ENCODE results near the gene FARSB. TPM values are rescaled to one million over a fixed set of nuclear protein-coding genes. Genes with fewer than 3 reads are reported as not detected.

The FARSB gene
- polyA plus RNA-seq, 4 donors, result 9.2 to 31.9 (median 15.9) TPM

DNA sequence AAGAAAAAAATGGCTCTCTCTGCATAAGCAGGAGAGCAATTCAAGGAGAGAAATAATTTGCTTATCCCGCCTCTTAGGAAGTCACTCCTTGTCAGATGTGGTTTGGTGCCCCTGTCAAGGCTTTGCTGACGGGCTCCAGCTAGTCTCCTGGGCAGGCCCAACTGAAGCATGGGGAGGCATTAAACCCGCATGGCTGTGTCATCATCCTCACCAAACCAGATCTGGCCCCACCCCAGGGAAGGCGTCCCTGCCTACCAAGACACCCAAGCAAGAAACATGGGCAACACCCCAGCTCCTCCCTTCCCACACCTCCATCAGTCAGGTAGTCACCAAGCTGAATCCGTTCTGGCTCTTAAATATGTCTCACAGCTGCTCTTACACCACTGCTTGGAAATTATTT lies 123.6 kb downstream of the FARSB start:
- peaks cover 0 to 5% (median 2%) of the 10 kb centered on the region in 3 donors for H3K36me3 ChIP-seq (ENCODE audit: control insufficient read depth in 3 of 3, insufficient read depth in 2 of 3, low read depth in 1 of 3, low read length in 3 of 3)
- DNase-seq (no peak), FAIRE-seq (no peak)
- no peaks in the 10 kb centered on the region for H3K9me3 ChIP-seq (ENCODE audit: control insufficient read depth in 2 of 2, insufficient read depth in 1 of 2, low read depth in 1 of 2, low read length in 1 of 2)
- no peak overlapping the region for H3K27ac ChIP-seq (ENCODE audit: low read depth in 1 of 3, low read length in 2 of 3)
- no peaks in the 10 kb centered on the region for H3K4me1 ChIP-seq (ENCODE audit: control insufficient read depth in 3 of 3, insufficient read depth in 2 of 3, low read depth in 1 of 3, low read length in 2 of 3)
- no peaks in the 10 kb centered on the region for H3K27me3 ChIP-seq (ENCODE audit: control insufficient read depth in 3 of 3, insufficient read depth in 3 of 3, low read length in 3 of 3)
- H3K4me3 ChIP-seq (ENCODE audit: low read depth in 1 of 3, low read length in 3 of 3), result no peak overlapping the region
- WGBS, 3 donors, result 83 to 89% (median 86%) methylated on average over 5 of the region's 5 CpGs

DNA sequence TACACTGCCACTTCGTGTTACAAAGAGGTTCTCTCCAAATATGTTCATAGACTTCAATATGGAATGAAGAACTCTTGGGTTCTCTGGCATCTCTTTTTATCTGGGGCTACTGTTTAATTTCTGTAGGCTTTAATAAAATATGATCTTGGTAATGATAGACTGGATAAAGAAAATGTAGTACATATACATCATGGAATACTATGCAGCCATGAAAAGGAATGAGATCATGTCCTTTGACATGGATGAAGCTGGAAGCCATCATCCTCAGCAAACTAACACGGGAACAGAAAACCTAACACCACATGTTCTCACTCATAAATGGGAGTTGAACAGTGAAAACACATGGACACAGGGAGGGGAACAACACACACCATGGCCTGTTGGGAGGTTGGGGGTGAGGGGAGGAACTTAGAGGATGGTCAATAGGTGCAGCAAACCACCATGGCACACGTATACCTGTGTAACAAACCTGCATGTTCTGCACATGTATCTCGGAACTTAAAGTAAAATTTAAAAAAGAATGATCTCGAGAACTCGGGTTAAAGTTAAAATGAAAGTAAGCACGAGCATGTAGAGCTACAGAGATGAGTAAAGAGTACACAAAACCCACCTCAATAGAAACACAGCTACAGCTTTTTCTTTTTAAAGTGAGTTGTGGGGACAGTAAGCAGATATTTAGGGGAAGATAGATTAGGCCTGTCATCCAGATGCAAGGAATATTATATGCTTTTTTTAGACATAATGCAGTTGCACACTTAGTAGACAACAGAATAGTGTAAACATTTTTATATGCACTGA lies 129.2 kb downstream of the FARSB start:
- FAIRE-seq (no peak), DNase-seq (no peak)
- Histone ChIP-seq H3K4me1 (ENCODE audit: control insufficient read depth in 3 of 3, insufficient read depth in 2 of 3, low read depth in 1 of 3, low read length in 2 of 3) (no peaks in the 10 kb centered on the region), H3K9me3 (ENCODE audit: control insufficient read depth in 2 of 2, insufficient read depth in 1 of 2, low read depth in 1 of 2, low read length in 1 of 2) (no peaks in the 10 kb centered on the region), H3K36me3 (ENCODE audit: control insufficient read depth in 3 of 3, insufficient read depth in 2 of 3, low read depth in 1 of 3, low read length in 3 of 3) (peaks cover 0 to 9% (median 4%) of the 10 kb centered on the region in 3 donors), H3K27ac (ENCODE audit: low read depth in 1 of 3, low read length in 2 of 3) (no peak overlapping the region), H3K27me3 (ENCODE audit: control insufficient read depth in 3 of 3, insufficient read depth in 3 of 3, low read length in 3 of 3) (no peaks in the 10 kb centered on the region), H3K4me3 (ENCODE audit: low read depth in 1 of 3, low read length in 3 of 3) (no peak overlapping the region)
- WGBS, 3 donors, result 81 to 90% (median 86%) methylated on average over 7 of the region's 7 CpGs

DNA sequence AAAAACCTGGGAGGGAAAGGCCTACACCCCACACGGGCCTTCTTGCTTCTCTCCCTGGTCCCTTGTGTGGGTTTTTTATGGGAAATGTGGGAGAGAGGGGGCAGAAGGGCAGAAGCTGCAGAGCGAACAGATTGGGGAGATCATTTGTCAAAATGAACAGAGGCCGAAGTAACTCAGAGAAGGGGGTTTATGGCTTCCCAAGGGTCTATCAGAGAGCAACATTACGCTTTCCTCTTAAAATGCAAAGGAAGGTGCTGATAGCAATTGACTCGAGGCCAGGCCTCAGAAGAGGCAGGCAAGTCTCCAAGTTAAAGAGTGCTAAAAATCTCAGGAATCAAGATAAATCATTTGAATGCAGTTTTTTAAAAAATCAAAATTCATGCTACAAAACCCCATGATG lies 130.1 kb downstream of the FARSB start:
- H3K4me3 ChIP-seq (ENCODE audit: low read depth in 1 of 3, low read length in 3 of 3), result no peak overlapping the region
- WGBS, 3 donors, result 83 to 96% (median 85%) methylated on average over 5 of the region's 5 CpGs
- H3K27me3 ChIP-seq (ENCODE audit: control insufficient read depth in 3 of 3, insufficient read depth in 3 of 3, low read length in 3 of 3), result no peaks in the 10 kb centered on the region
- H3K4me1 ChIP-seq (ENCODE audit: control insufficient read depth in 3 of 3, insufficient read depth in 2 of 3, low read depth in 1 of 3, low read length in 2 of 3), result no peaks in the 10 kb centered on the region
- H3K27ac ChIP-seq (ENCODE audit: low read depth in 1 of 3, low read length in 2 of 3), result no peak overlapping the region
- no peaks in the 10 kb centered on the region for H3K9me3 ChIP-seq (ENCODE audit: control insufficient read depth in 2 of 2, insufficient read depth in 1 of 2, low read depth in 1 of 2, low read length in 1 of 2)
- peaks cover 0 to 9% (median 4%) of the 10 kb centered on the region in 3 donors for H3K36me3 ChIP-seq (ENCODE audit: control insufficient read depth in 3 of 3, insufficient read depth in 2 of 3, low read depth in 1 of 3, low read length in 3 of 3)
- DNase-seq (no peak), FAIRE-seq (no peak)

DNA sequence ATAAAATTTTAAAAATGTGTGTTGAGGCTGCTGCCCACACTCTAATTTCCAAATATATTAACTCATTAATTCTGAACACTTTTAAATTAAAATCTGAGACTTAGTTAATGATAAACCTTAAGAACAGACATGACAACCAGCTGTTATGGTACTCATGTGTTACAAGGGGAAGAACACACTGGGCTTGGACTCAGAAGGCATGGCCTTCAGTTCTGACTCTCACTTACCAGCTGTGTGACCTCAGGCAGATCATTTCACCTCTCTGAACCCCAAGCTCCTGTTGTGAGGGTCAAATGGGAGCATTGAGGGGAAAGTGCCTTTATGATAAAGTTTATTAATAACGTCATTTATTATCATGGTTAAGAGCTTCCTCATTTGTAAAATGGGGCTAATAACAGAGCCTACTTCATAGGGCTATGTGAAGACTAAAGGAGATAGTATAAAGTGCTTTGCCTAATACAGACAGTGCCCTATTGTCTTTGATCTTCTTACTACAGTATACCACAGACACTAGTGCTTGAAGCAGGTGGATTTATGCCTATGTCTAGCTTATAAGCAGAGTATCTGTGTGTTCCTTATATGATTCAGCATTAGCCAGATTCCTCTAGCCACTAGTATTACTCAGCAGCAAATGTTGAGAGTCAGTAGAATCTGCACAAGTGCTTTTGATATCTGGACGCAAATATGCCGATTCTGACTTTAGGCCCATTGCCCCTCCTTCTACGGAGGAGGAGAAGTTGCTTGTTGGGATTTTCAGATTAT lies 131.9 kb downstream of the FARSB start:
- peaks cover 0 to 9% (median 4%) of the 10 kb centered on the region in 3 donors for H3K36me3 ChIP-seq (ENCODE audit: control insufficient read depth in 3 of 3, insufficient read depth in 2 of 3, low read depth in 1 of 3, low read length in 3 of 3)
- H3K27ac ChIP-seq (ENCODE audit: low read depth in 1 of 3, low read length in 2 of 3), result no peak overlapping the region
- H3K4me3 ChIP-seq (ENCODE audit: low read depth in 1 of 3, low read length in 3 of 3), result no peak overlapping the region
- FAIRE-seq (no peak), DNase-seq (no peak)
- no peaks in the 10 kb centered on the region for H3K9me3 ChIP-seq (ENCODE audit: control insufficient read depth in 2 of 2, insufficient read depth in 1 of 2, low read depth in 1 of 2, low read length in 1 of 2)
- H3K27me3 ChIP-seq (ENCODE audit: control insufficient read depth in 3 of 3, insufficient read depth in 3 of 3, low read length in 3 of 3), result no peaks in the 10 kb centered on the region
- WGBS, 3 donors, result 75 to 80% (median 76%) methylated on average over 4 of the region's 4 CpGs
- no peaks in the 10 kb centered on the region for H3K4me1 ChIP-seq (ENCODE audit: control insufficient read depth in 3 of 3, insufficient read depth in 2 of 3, low read depth in 1 of 3, low read length in 2 of 3)

DNA sequence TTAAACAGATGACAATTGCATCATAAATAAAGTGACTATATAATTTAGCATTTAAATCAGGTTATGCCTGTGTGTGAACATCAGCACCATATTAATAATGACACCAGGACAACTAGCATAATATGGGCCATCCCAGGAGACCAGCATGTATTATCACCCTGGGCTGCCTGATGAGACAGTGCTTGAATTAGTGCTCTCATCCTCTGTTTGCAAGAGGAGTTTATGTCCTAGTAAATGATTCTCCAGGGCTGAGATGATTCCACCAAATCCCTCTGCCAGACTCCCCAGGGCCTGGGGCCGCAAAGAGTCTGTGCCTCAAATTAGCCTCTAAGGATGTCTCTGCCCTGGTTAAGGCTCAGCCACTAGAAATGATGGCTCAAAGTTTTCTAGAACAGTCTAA lies 133.8 kb downstream of the FARSB start:
- no peak for DNase-seq
- Histone ChIP-seq H3K36me3 (ENCODE audit: control insufficient read depth in 3 of 3, insufficient read depth in 2 of 3, low read depth in 1 of 3, low read length in 3 of 3) (peaks cover 0 to 6% (median 4%) of the 10 kb centered on the region in 3 donors), H3K4me1 (ENCODE audit: control insufficient read depth in 3 of 3, insufficient read depth in 2 of 3, low read depth in 1 of 3, low read length in 2 of 3) (peaks cover 0 to 3% (median 0%) of the 10 kb centered on the region in 3 donors), H3K4me3 (ENCODE audit: low read depth in 1 of 3, low read length in 3 of 3) (no peak overlapping the region), H3K27me3 (ENCODE audit: control insufficient read depth in 3 of 3, insufficient read depth in 3 of 3, low read length in 3 of 3) (no peaks in the 10 kb centered on the region), H3K27ac (ENCODE audit: low read depth in 1 of 3, low read length in 2 of 3) (no peak overlapping the region), H3K9me3 (ENCODE audit: control insufficient read depth in 2 of 2, insufficient read depth in 1 of 2, low read depth in 1 of 2, low read length in 1 of 2) (no peaks in the 10 kb centered on the region)
- 53 to 94% (median 93%) methylated on average over 1 of the region's 1 CpG for WGBS, 3 donors
- no peak for FAIRE-seq

DNA sequence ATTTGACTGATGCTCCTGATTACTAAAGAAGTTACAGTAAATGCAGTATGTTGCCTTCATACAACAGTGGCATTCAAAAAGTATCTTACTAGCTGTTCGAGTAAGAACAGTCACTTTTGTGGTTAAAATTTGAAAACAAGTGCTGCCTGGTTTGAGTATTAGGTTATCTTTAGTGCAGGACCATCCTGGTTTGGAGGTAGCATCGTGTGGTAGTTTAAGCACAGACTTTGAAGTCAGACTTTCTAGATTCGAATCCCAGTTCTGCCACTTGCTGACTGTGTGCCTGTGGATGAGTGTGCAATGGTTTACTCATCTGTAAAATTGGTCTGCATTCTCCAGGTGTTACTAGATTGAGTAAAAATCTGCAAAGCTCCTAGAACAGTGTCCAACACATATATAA lies 134.8 kb downstream of the FARSB start:
- H3K4me1 ChIP-seq (ENCODE audit: control insufficient read depth in 3 of 3, insufficient read depth in 2 of 3, low read depth in 1 of 3, low read length in 2 of 3), result peaks cover 0 to 3% (median 0%) of the 10 kb centered on the region in 3 donors
- FAIRE-seq, result no peak
- H3K27ac ChIP-seq (ENCODE audit: low read depth in 1 of 3, low read length in 2 of 3), result no peak overlapping the region
- H3K36me3 ChIP-seq (ENCODE audit: control insufficient read depth in 3 of 3, insufficient read depth in 2 of 3, low read depth in 1 of 3, low read length in 3 of 3), result peaks cover 0 to 6% (median 4%) of the 10 kb centered on the region in 3 donors
- H3K9me3 ChIP-seq (ENCODE audit: control insufficient read depth in 2 of 2, insufficient read depth in 1 of 2, low read depth in 1 of 2, low read length in 1 of 2), result no peaks in the 10 kb centered on the region
- no peak for DNase-seq
- no peaks in the 10 kb centered on the region for H3K27me3 ChIP-seq (ENCODE audit: control insufficient read depth in 3 of 3, insufficient read depth in 3 of 3, low read length in 3 of 3)
- H3K4me3 ChIP-seq (ENCODE audit: low read depth in 1 of 3, low read length in 3 of 3), result no peak overlapping the region
- WGBS, 3 donors, result 68 to 87% (median 77%) methylated on average over 3 of the region's 3 CpGs

Other genes with a start within 250 kb of the FARSB start
- 10 to 100 TPM in 2 of 4 donors, 1 to 10 TPM in 2; 4.0 to 19.1 (median 8.1) TPM for gene SGPP2, start 231.5 kb downstream of the FARSB start, polyA plus RNA-seq
- gene MOGAT1, start 15.6 kb upstream of the FARSB start, polyA plus RNA-seq, result under 1 TPM in 1 of 4 donors, not detected in 3; 0.07 TPM
- 10 to 100 TPM in 3 of 4 donors, 1 to 10 TPM in 1; 6.0 to 34.0 (median 21.2) TPM for gene ACSL3, start 204.9 kb upstream of the FARSB start, polyA plus RNA-seq

Data from small intestine (tissue), 7 donors.